BLaER1 (cell line): ENCODE measurements around the gene COL26A1.

Source experiments
- H3K27ac ChIP-seq: shearing (Covaris generic); formaldehyde crosslinking; 2 replicates; pipeline ENCODE4 v1.8.1; 2022
- H3K27me3 ChIP-seq: shearing (Covaris generic); formaldehyde crosslinking; 2 replicates; pipeline ENCODE4 v1.8.1; 2022
- H3K36me3 ChIP-seq: shearing (Covaris generic); formaldehyde crosslinking; 2 replicates; pipeline ENCODE4 v1.8.1; 2022
- H3K4me1 ChIP-seq: shearing (Covaris generic); formaldehyde crosslinking; 2 replicates; pipeline ENCODE4 v1.8.1; 2022
- H3K4me2 ChIP-seq: shearing (Covaris generic); formaldehyde crosslinking; 2 replicates; pipeline ENCODE4 v1.8.1; 2022
- H3K4me3 ChIP-seq: shearing (Covaris generic); formaldehyde crosslinking; 2 replicates; pipeline ENCODE4 v1.8.1; 2022
- H3K9ac ChIP-seq: shearing (Covaris generic); formaldehyde crosslinking; 2 replicates; pipeline ENCODE4 v1.8.1; 2022
- H3K9me3 ChIP-seq: shearing (Covaris generic); formaldehyde crosslinking; 2 replicates; pipeline ENCODE4 v1.8.1; 2022
- H4K20me1 ChIP-seq: shearing (Covaris generic); formaldehyde crosslinking; 2 replicates; pipeline ENCODE4 v1.8.1; 2022
- Cebpa-rat ChIP-seq: shearing (Covaris generic); IDR thresholded peaks from 2 replicates; pipeline ENCODE4 v1.8.1; 2022

Gene COL26A1

GRCh38 chr7:101527844-101528667 is 165.4 kb downstream of the COL26A1 start:
- Histone ChIP-seq H3K9me3 (peaks cover 14% of the 10 kb centered on the region; the same call in 1 of the 2 replicates), H3K27me3 (no peaks in the 10 kb centered on the region), H3K9ac (no peak overlapping the region), H3K36me3 (no peaks in the 10 kb centered on the region), H3K4me3 (no peak overlapping the region), H4K20me1 (no peaks in the 10 kb centered on the region), H3K27ac (peak overlapping the region; percentile 27; the same call in 1 of the 2 replicates), H3K4me2 (peak overlapping the region; percentile 46), H3K4me1 (peaks cover 15% of the 10 kb centered on the region)
- TF ChIP-seq Cebpa-rat: no peak

GRCh38 chr7:101529560-101529959 is 166.9 kb downstream of the COL26A1 start:
- Histone ChIP-seq H4K20me1 (no peaks in the 10 kb centered on the region), H3K4me2 (no peak overlapping the region), H3K4me3 (no peak overlapping the region), H3K9me3 (peaks cover 8% of the 10 kb centered on the region; the same call in 1 of the 2 replicates), H3K36me3 (no peaks in the 10 kb centered on the region), H3K27me3 (no peaks in the 10 kb centered on the region), H3K4me1 (peaks cover 28% of the 10 kb centered on the region), H3K9ac (no peak overlapping the region), H3K27ac (no peak overlapping the region)
- TF ChIP-seq Cebpa-rat: no peak

DNA sequence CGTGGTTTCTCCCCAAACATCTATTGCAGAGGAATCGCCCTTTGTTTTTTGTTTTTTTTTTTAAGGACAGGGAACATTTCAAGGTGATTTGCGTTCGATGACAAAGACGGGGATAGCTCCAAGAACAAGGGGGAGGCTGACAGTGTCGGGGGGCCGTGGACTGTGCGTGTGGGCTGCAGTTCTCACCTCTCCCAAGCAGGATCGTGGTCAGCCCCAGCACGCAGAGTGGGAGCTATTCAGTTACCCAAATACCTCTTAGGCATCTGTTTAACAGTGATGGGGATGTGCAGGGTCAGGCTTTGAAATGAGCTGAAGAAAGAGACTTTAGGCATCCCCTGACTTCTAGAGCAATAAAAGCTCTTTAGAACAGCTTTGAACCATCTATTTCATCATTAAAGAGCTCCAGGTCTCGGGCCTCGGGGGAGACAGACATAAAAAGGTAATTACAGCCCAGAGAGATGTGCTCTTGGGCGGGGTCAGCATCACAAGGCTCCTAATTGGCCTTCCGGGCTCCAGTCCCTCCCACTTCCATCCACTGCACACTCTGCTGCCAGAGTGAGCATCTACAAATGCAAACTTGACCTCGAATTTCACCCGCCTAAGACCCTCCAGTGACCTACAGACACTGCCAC is 169.2 kb downstream of the COL26A1 start:
- Histone ChIP-seq H4K20me1 (no peaks in the 10 kb centered on the region), H3K4me3 (no peak overlapping the region), H3K9me3 (no peaks in the 10 kb centered on the region), H3K4me2 (no peak overlapping the region), H3K27me3 (no peaks in the 10 kb centered on the region), H3K4me1 (peaks cover 28% of the 10 kb centered on the region), H3K27ac (no peak overlapping the region), H3K9ac (no peak overlapping the region), H3K36me3 (no peaks in the 10 kb centered on the region)
- no peak for TF ChIP-seq Cebpa-rat

GRCh38 chr7:101532400-101533102 is 169.9 kb downstream of the COL26A1 start:
- H3K9ac ChIP-seq: no peak overlapping the region
- TF ChIP-seq Cebpa-rat: no peak
- no peaks in the 10 kb centered on the region for H3K9me3 ChIP-seq
- H3K4me3 ChIP-seq: no peak overlapping the region
- H3K27me3 ChIP-seq: no peaks in the 10 kb centered on the region
- H3K4me2 ChIP-seq: no peak overlapping the region
- no peaks in the 10 kb centered on the region for H3K36me3 ChIP-seq
- peaks cover 32% of the 10 kb centered on the region for H3K4me1 ChIP-seq
- no peaks in the 10 kb centered on the region for H4K20me1 ChIP-seq
- H3K27ac ChIP-seq: no peak overlapping the region

- no peak overlapping the region for H3K4me3 ChIP-seq
- no peak overlapping the region for H3K27ac ChIP-seq
- H3K9ac ChIP-seq: no peak overlapping the region
- no peaks in the 10 kb centered on the region for H3K27me3 ChIP-seq
- H4K20me1 ChIP-seq: no peaks in the 10 kb centered on the region
- peaks cover 34% of the 10 kb centered on the region for H3K4me1 ChIP-seq
- no peaks in the 10 kb centered on the region for H3K36me3 ChIP-seq
- no peak for TF ChIP-seq Cebpa-rat
- H3K4me2 ChIP-seq: no peak overlapping the region
- no peaks in the 10 kb centered on the region for H3K9me3 ChIP-seq
Measured at GRCh38 chr7:101533103-101533465, 170.4 kb downstream of the COL26A1 start.

DNA sequence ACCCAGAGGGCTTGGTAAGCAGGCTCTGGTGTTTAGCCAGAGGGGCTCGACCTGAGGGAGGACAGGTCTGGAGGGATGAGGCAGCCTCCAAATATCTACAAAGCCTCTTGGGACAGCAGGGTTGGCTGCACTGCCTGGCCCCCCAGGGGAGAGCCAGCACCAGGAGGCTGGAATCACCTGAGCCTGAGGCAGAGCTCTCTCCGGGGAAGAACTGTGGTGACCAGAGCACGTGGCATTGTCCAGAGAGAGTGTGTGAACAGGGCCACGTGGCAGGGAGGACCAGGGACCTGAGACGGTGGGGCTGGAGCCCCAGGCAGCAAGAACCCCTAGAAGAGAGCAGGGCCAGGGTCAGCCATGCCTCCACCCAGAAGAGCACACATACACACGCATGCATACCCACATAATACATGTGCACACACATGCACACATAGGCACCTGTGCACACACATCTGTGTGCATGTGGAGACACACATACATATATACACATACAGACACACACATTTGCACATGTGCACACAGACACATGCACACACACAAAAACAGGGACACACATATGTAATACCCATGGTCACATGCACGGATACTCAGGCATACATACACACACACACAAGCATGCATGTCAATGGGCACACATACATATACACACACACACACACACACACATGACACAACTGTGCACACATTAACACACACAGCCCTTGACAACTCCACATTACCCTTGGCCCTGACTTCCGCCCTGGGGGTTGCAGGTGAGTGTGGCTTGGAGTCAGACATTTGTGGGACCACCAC is 171.5 kb downstream of the COL26A1 start:
- no peaks in the 10 kb centered on the region for H3K36me3 ChIP-seq
- H3K9ac ChIP-seq: 0 out of 2 replicates have a peak overlapping the region, but pooled peaks have one; percentile 19
- H3K27me3 ChIP-seq: no peaks in the 10 kb centered on the region
- H3K9me3 ChIP-seq: no peaks in the 10 kb centered on the region
- no peaks in the 10 kb centered on the region for H4K20me1 ChIP-seq
- TF ChIP-seq Cebpa-rat: no peak
- peak overlapping the region; percentile 18; the same call in 1 of the 2 replicates for H3K27ac ChIP-seq
- peak overlapping the region; percentile 63 for H3K4me2 ChIP-seq
- H3K4me3 ChIP-seq: no peak overlapping the region
- H3K4me1 ChIP-seq: peaks cover 38% of the 10 kb centered on the region

GRCh38 chr7:101534873-101535272 is 172.2 kb downstream of the COL26A1 start:
- no peaks in the 10 kb centered on the region for H3K36me3 ChIP-seq
- H3K27ac ChIP-seq: no peak overlapping the region
- H3K4me1 ChIP-seq: peaks cover 45% of the 10 kb centered on the region
- H4K20me1 ChIP-seq: no peaks in the 10 kb centered on the region
- no peaks in the 10 kb centered on the region for H3K9me3 ChIP-seq
- H3K4me3 ChIP-seq: no peak overlapping the region
- H3K4me2 ChIP-seq: 0 out of 2 replicates have a peak overlapping the region, but pooled peaks have one; percentile 63
- no peak overlapping the region for H3K9ac ChIP-seq
- no peaks in the 10 kb centered on the region for H3K27me3 ChIP-seq
- TF ChIP-seq Cebpa-rat: no peak

DNA sequence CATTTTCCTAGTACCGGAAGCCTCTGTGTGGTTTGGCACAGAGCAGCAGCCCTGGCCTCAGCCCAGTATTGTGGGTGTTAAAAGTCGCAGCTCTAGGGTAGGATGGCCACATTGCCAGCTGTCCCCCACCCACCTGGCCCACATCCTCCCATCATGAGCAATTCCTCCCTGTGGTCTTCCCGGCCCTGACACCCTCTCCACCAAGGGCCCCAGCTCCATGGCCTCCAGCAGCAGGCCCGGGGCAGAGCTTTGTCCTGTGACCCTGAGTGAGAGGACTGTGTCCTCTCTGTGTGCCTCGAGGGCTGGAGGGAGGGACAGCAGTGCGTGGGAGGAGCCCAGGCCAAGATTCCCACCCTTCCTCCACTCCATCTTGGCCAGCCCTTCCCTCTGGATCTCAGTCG is 172.7 kb downstream of the COL26A1 start:
- no peaks in the 10 kb centered on the region for H3K27me3 ChIP-seq
- H3K36me3 ChIP-seq: no peaks in the 10 kb centered on the region
- no peaks in the 10 kb centered on the region for H4K20me1 ChIP-seq
- H3K4me1 ChIP-seq: peaks cover 45% of the 10 kb centered on the region
- H3K4me3 ChIP-seq: no peak overlapping the region
- H3K4me2 ChIP-seq: no peak overlapping the region
- H3K9me3 ChIP-seq: no peaks in the 10 kb centered on the region
- no peak overlapping the region for H3K9ac ChIP-seq
- H3K27ac ChIP-seq: no peak overlapping the region
- no peak for TF ChIP-seq Cebpa-rat

GRCh38 chr7:101536232-101536631 is 173.6 kb downstream of the COL26A1 start:
- no peak for TF ChIP-seq Cebpa-rat

More at GRCh38 chr7:101536232-101536631, 173.6 kb downstream of the COL26A1 start:
- H3K4me3 ChIP-seq: no peak overlapping the region
- H3K4me2 ChIP-seq: no peak overlapping the region
- no peaks in the 10 kb centered on the region for H3K36me3 ChIP-seq
- no peaks in the 10 kb centered on the region for H4K20me1 ChIP-seq
- H3K9me3 ChIP-seq: no peaks in the 10 kb centered on the region
- no peak overlapping the region for H3K9ac ChIP-seq
- no peak overlapping the region for H3K27ac ChIP-seq
- H3K27me3 ChIP-seq: no peaks in the 10 kb centered on the region
- H3K4me1 ChIP-seq: peaks cover 45% of the 10 kb centered on the region
